Measurements from ENCODE around the gene FBXL13. TPM values are rescaled to one million over a fixed set of nuclear protein-coding genes. Genes with fewer than 3 reads are reported as not detected.
A peak's percentile ranks its signal among the peaks of the same experiment; 100 is the strongest.

The FBXL13 gene
- polyA plus RNA-seq, 1 donor from 2014 or later: 0.15 TPM

- H3K4me1 Mint-ChIP-seq: no peaks in the 10 kb centered on the region
- no peak overlapping the region for H3K4me3 Mint-ChIP-seq
- H3K9me3 Mint-ChIP-seq: no peaks in the 10 kb centered on the region
- H3K27ac Mint-ChIP-seq: peak overlapping the region in 1 of 3 donors; percentile 10
- peaks cover 8% of the 10 kb centered on the region for H3K36me3 Mint-ChIP-seq
- H3K27me3 Mint-ChIP-seq: peaks cover 1% of the 10 kb centered on the region
Observed at GRCh38 chr7:102883098-102883860, 191.3 kb downstream of the FBXL13 start.

- Mint-ChIP-seq H3K9me3 (no peaks in the 10 kb centered on the region), H3K36me3 (peaks cover 10% of the 10 kb centered on the region), H3K27ac (peak overlapping the region in 1 of 3 donors; percentile 44), H3K4me1 (peaks cover 0 to 2% (median 0%) of the 10 kb centered on the region in 3 donors), H3K27me3 (peaks cover 1% of the 10 kb centered on the region), H3K4me3 (no peak overlapping the region)
Observed at GRCh38 chr7:102875700-102876295, 198.8 kb downstream of the FBXL13 start.

- Mint-ChIP-seq H3K9me3 (peaks cover 0 to 2% (median 0%) of the 10 kb centered on the region in 3 donors), H3K36me3 (peaks cover 8% of the 10 kb centered on the region), H3K4me1 (peaks cover 0 to 2% (median 0%) of the 10 kb centered on the region in 3 donors), H3K27me3 (no peaks in the 10 kb centered on the region), H3K27ac (peak overlapping the region in 1 of 3 donors; percentile 44), H3K4me3 (no peak overlapping the region)
Observed at GRCh38 chr7:102874966-102875365, 199.6 kb downstream of the FBXL13 start.

GRCh38 chr7:102874166-102874829, 200.3 kb downstream of the FBXL13 start:
- no peak overlapping the region for H3K27ac Mint-ChIP-seq
- H3K4me3 Mint-ChIP-seq: no peak overlapping the region
- peaks cover 0 to 2% (median 0%) of the 10 kb centered on the region in 3 donors for H3K9me3 Mint-ChIP-seq
- H3K27me3 Mint-ChIP-seq: no peaks in the 10 kb centered on the region
- H3K36me3 Mint-ChIP-seq: peaks cover 8% of the 10 kb centered on the region
- H3K4me1 Mint-ChIP-seq: peaks cover 0 to 2% (median 0%) of the 10 kb centered on the region in 3 donors

GRCh38 chr7:102873470-102874165, 201.0 kb downstream of the FBXL13 start:
- H3K27me3 Mint-ChIP-seq: no peaks in the 10 kb centered on the region
- H3K27ac Mint-ChIP-seq: no peak overlapping the region
- no peak overlapping the region for H3K4me3 Mint-ChIP-seq
- peaks cover 8% of the 10 kb centered on the region for H3K36me3 Mint-ChIP-seq
- peaks cover 0 to 2% (median 0%) of the 10 kb centered on the region in 3 donors for H3K9me3 Mint-ChIP-seq
- H3K4me1 Mint-ChIP-seq: peaks cover 0 to 2% (median 0%) of the 10 kb centered on the region in 3 donors

- H3K9me3 Mint-ChIP-seq: peaks cover 0 to 2% (median 0%) of the 10 kb centered on the region in 3 donors
- no peak overlapping the region for H3K4me3 Mint-ChIP-seq
- H3K4me1 Mint-ChIP-seq: peaks cover 0 to 2% (median 0%) of the 10 kb centered on the region in 3 donors
- no peaks in the 10 kb centered on the region for H3K27me3 Mint-ChIP-seq
- H3K27ac Mint-ChIP-seq: no peak overlapping the region
- H3K36me3 Mint-ChIP-seq: peaks cover 8% of the 10 kb centered on the region
Observed at GRCh38 chr7:102872460-102872859, 202.1 kb downstream of the FBXL13 start.

- Mint-ChIP-seq H3K4me3 (no peak overlapping the region), H3K36me3 (peaks cover 5% of the 10 kb centered on the region), H3K27ac (no peak overlapping the region)
Observed at GRCh38 chr7:102869195-102869594, 205.4 kb downstream of the FBXL13 start.

GRCh38 chr7:102866535-102867215, 207.9 kb downstream of the FBXL13 start:
- peaks cover 0 to 2% (median 2%) of the 10 kb centered on the region in 3 donors for H3K4me1 Mint-ChIP-seq
- peaks cover 4% of the 10 kb centered on the region for H3K36me3 Mint-ChIP-seq
- H3K9me3 Mint-ChIP-seq: peaks cover 0 to 2% (median 0%) of the 10 kb centered on the region in 3 donors
- no peaks in the 10 kb centered on the region for H3K27me3 Mint-ChIP-seq
- H3K27ac Mint-ChIP-seq: no peak overlapping the region
- no peak overlapping the region for H3K4me3 Mint-ChIP-seq

More at GRCh38 chr7:102869195-102869594, 205.4 kb downstream of the FBXL13 start:
- H3K9me3 Mint-ChIP-seq: peaks cover 0 to 2% (median 0%) of the 10 kb centered on the region in 3 donors
- no peaks in the 10 kb centered on the region for H3K27me3 Mint-ChIP-seq
- peaks cover 0 to 4% (median 2%) of the 10 kb centered on the region in 3 donors for H3K4me1 Mint-ChIP-seq

- no peak overlapping the region for H3K27ac Mint-ChIP-seq
- H3K4me1 Mint-ChIP-seq: peaks cover 0 to 2% (median 2%) of the 10 kb centered on the region in 3 donors
- no peaks in the 10 kb centered on the region for H3K9me3 Mint-ChIP-seq
- H3K27me3 Mint-ChIP-seq: no peaks in the 10 kb centered on the region
- H3K4me3 Mint-ChIP-seq: no peak overlapping the region
- H3K36me3 Mint-ChIP-seq: no peaks in the 10 kb centered on the region
Observed at GRCh38 chr7:102864958-102865357, 209.6 kb downstream of the FBXL13 start.

GRCh38 chr7:102860351-102860811, 214.2 kb downstream of the FBXL13 start:
- no peaks in the 10 kb centered on the region for H3K4me1 Mint-ChIP-seq
- no peak overlapping the region for H3K27ac Mint-ChIP-seq
- no peaks in the 10 kb centered on the region for H3K9me3 Mint-ChIP-seq
- no peak overlapping the region for H3K4me3 Mint-ChIP-seq
- H3K27me3 Mint-ChIP-seq: no peaks in the 10 kb centered on the region
- peaks cover 3% of the 10 kb centered on the region for H3K36me3 Mint-ChIP-seq

GRCh38 chr7:102859799-102860125, 214.8 kb downstream of the FBXL13 start:
- Mint-ChIP-seq H3K4me3 (no peak overlapping the region), H3K4me1 (no peaks in the 10 kb centered on the region), H3K9me3 (no peaks in the 10 kb centered on the region), H3K27ac (no peak overlapping the region), H3K36me3 (peaks cover 3% of the 10 kb centered on the region), H3K27me3 (no peaks in the 10 kb centered on the region)

- Mint-ChIP-seq H3K4me1 (no peaks in the 10 kb centered on the region), H3K27me3 (no peaks in the 10 kb centered on the region), H3K36me3 (peaks cover 3% of the 10 kb centered on the region), H3K27ac (no peak overlapping the region), H3K9me3 (no peaks in the 10 kb centered on the region), H3K4me3 (no peak overlapping the region)
Observed at GRCh38 chr7:102859084-102859798, 215.4 kb downstream of the FBXL13 start.

- peaks cover 13% of the 10 kb centered on the region for H3K36me3 Mint-ChIP-seq
- H3K4me1 Mint-ChIP-seq: no peaks in the 10 kb centered on the region
Observed at GRCh38 chr7:102856036-102856435, 218.6 kb downstream of the FBXL13 start.

GRCh38 chr7:102849538-102849937, 225.1 kb downstream of the FBXL13 start:
- Mint-ChIP-seq H3K4me3 (no peak overlapping the region), H3K9me3 (peaks cover 0 to 6% (median 5%) of the 10 kb centered on the region in 3 donors), H3K4me1 (no peaks in the 10 kb centered on the region), H3K27ac (no peak overlapping the region), H3K27me3 (peaks cover 2% of the 10 kb centered on the region), H3K36me3 (peaks cover 11% of the 10 kb centered on the region)

More at GRCh38 chr7:102856036-102856435, 218.6 kb downstream of the FBXL13 start:
- Mint-ChIP-seq H3K27ac (no peak overlapping the region), H3K9me3 (peaks cover 0 to 6% (median 5%) of the 10 kb centered on the region in 3 donors), H3K4me3 (no peak overlapping the region), H3K27me3 (no peaks in the 10 kb centered on the region)

Measured in IgD-negative memory B cell (primary cell).